Mesenchymal stem cell (in vitro differentiated cells and primary cell): Measurements from ENCODE around the gene HERC2.

Experiments
- DNase-seq: peaks from one replicate; pipeline ENCODE4 v3.0.0-alpha.2; 2013
- H2AFZ ChIP-seq: one replicate; pipeline ENCODE4 v1.6.1; 2013; ENCODE audit warnings: low read depth, mild to moderate bottlenecking, control low read depth, inconsistent platforms, low read length, moderate library complexity
- H2AK5ac ChIP-seq: 2 replicates; pipeline ENCODE4 v1.6.1; 2013; ENCODE audit warnings: low read length, moderate library complexity, mild to moderate bottlenecking, inconsistent platforms; ENCODE audit not compliant: severe bottlenecking
- H2BK120ac ChIP-seq: one replicate; pipeline ENCODE4 v1.6.1; 2013; ENCODE audit warnings: low read depth, mild to moderate bottlenecking, inconsistent platforms, low read length, moderate library complexity
- H2BK12ac ChIP-seq, 2 experiments: one replicate each; pipeline ENCODE4 v1.6.1; 2013; ENCODE audit warnings: inconsistent platforms in 2 of 2, low read length in 2 of 2, mild to moderate bottlenecking in 2 of 2, moderate library complexity in 2 of 2, control low read depth in 1 of 2
- H2BK15ac ChIP-seq: one replicate; pipeline ENCODE4 v1.6.1; 2013; ENCODE audit warnings: mild to moderate bottlenecking, low read depth, inconsistent platforms; ENCODE audit not compliant: poor library complexity, severe bottlenecking
- H2BK5ac ChIP-seq: 2 replicates; pipeline ENCODE4 v1.6.1; 2013; ENCODE audit warnings: low read depth, mild to moderate bottlenecking, low read length, control low read depth, inconsistent platforms; ENCODE audit not compliant: poor library complexity, severe bottlenecking
- H3K14ac ChIP-seq, 2 experiments: one replicate each; pipeline ENCODE4 v1.6.1; 2013; ENCODE audit warnings: inconsistent platforms in 2 of 2, low read length in 2 of 2, control low read depth in 1 of 2, mild to moderate bottlenecking in 1 of 2, moderate library complexity in 1 of 2
- H3K18ac ChIP-seq, 2 experiments: one replicate each; pipeline ENCODE4 v1.6.1; 2013; ENCODE audit warnings: inconsistent platforms in 2 of 2, low read length in 2 of 2, control low read depth in 1 of 2, low read depth in 1 of 2, mild to moderate bottlenecking in 1 of 2
- H3K23ac ChIP-seq, 2 experiments: one replicate each; pipeline ENCODE4 v1.6.1; 2013; ENCODE audit warnings: inconsistent platforms in 2 of 2, low read length in 2 of 2, mild to moderate bottlenecking in 2 of 2, moderate library complexity in 2 of 2, control low read depth in 1 of 2
- H3K27ac ChIP-seq: 2 replicates; pipeline ENCODE4 v1.5.1; 2013; ENCODE audit warnings: mild to moderate bottlenecking, moderate library complexity, low read length, control low read depth, inconsistent platforms; ENCODE audit not compliant: poor library complexity, severe bottlenecking
- H3K27me3 ChIP-seq, 2 experiments: 2 replicates each; pipeline versions ENCODE4 v1.6.1 to v1.7.0; 2013; ENCODE audit warnings: low read length in 2 of 2, mild to moderate bottlenecking in 2 of 2, moderate library complexity in 2 of 2, control low read depth in 1 of 2, inconsistent platforms in 1 of 2; ENCODE audit not compliant: control insufficient read depth in 1 of 2, insufficient read depth in 1 of 2
- H3K36me3 ChIP-seq, 2 experiments: 2 replicates each; pipeline versions ENCODE4 v1.6.1 to v1.7.0; 2013; ENCODE audit warnings: low read length in 2 of 2, control low read depth in 1 of 2, inconsistent platforms in 1 of 2, low read depth in 1 of 2, mild to moderate bottlenecking in 1 of 2; ENCODE audit not compliant: insufficient read depth in 2 of 2, control insufficient read depth in 1 of 2
- H3K4ac ChIP-seq, 2 experiments: one replicate each; pipeline ENCODE4 v1.6.1; 2013; ENCODE audit warnings: inconsistent platforms in 2 of 2, low read length in 2 of 2, mild to moderate bottlenecking in 2 of 2, moderate library complexity in 2 of 2, control low read depth in 1 of 2, low read depth in 1 of 2
- H3K4me1 ChIP-seq: 2 replicates; pipeline ENCODE4 v1.6.1; 2013; ENCODE audit warnings: low read depth, low read length, control low read depth; ENCODE audit not compliant: control insufficient read depth, insufficient read depth
- H3K4me2 ChIP-seq: 2 replicates; pipeline ENCODE4 v1.6.1; 2013; ENCODE audit warnings: low read length, mild to moderate bottlenecking, inconsistent platforms; ENCODE audit not compliant: poor library complexity, severe bottlenecking
- H3K4me3 ChIP-seq, 2 experiments: 2 replicates each; pipeline versions ENCODE4 v1.5.1 to v1.7.0; 2013; ENCODE audit warnings: low read length in 2 of 2, mild to moderate bottlenecking in 2 of 2, control low read depth in 1 of 2, low read depth in 1 of 2; ENCODE audit not compliant: insufficient read depth in 1 of 2
- H3K79me1 ChIP-seq: replicated peaks from 2 replicates; pipeline ENCODE4 v1.6.1; 2013; ENCODE audit warnings: mild to moderate bottlenecking, control low read depth, low read length, inconsistent platforms; ENCODE audit not compliant: poor library complexity, severe bottlenecking
- H3K9ac ChIP-seq: 2 replicates; pipeline ENCODE4 v1.7.0; 2013; ENCODE audit warnings: mild to moderate bottlenecking, low read length, moderate library complexity
- H3K9me3 ChIP-seq: 2 replicates; pipeline ENCODE4 v1.7.0; 2013; ENCODE audit warnings: mild to moderate bottlenecking, low read length; ENCODE audit not compliant: control insufficient read depth
- H4K8ac ChIP-seq: one replicate; pipeline ENCODE4 v1.6.1; 2013; ENCODE audit warnings: inconsistent platforms, mild to moderate bottlenecking, low read length, moderate library complexity
- H4K91ac ChIP-seq: one replicate; pipeline ENCODE4 v1.6.1; 2013; ENCODE audit warnings: mild to moderate bottlenecking, low read length, inconsistent platforms
- WGBS: methylation state at CpG from one replicate; pipeline ENCODE4 v1.1.7; 2013; ENCODE audit warnings: mixed read lengths; 5-methylcytosine and 5-hydroxymethylcytosine counted together

HERC2 gene

GRCh38 chr15:28109626-28110455 lies 212.1 kb downstream of the HERC2 start:
- H2AFZ ChIP-seq: no peak overlapping the region
- no peak overlapping the region for H3K14ac ChIP-seq
- H4K8ac ChIP-seq: no peak overlapping the region
- H3K79me1 ChIP-seq: peaks cover 7% of the 10 kb centered on the region
- no peak overlapping the region for H2BK12ac ChIP-seq
- no peak overlapping the region for H3K4ac ChIP-seq
- no peak overlapping the region for H2BK15ac ChIP-seq
- no peak overlapping the region for H3K18ac ChIP-seq
- no peak overlapping the region for H3K27ac ChIP-seq
- no peak for DNase-seq
- H2AK5ac ChIP-seq: no peak overlapping the region
- 95% methylated on average over 21 of the region's 25 CpGs for WGBS
- no peak overlapping the region for H2BK120ac ChIP-seq
- H4K91ac ChIP-seq: no peak overlapping the region
- H3K4me2 ChIP-seq: no peak overlapping the region
- no peak overlapping the region for H3K9ac ChIP-seq
- peaks cover 7 to 22% of the 10 kb centered on the region in 2 experiments for H3K27me3 ChIP-seq
- peaks cover 39 to 41% of the 10 kb centered on the region in 2 experiments for H3K36me3 ChIP-seq
- peaks cover 27% of the 10 kb centered on the region for H3K4me1 ChIP-seq
- no peak overlapping the region for H3K23ac ChIP-seq
- no peak overlapping the region for H3K4me3 ChIP-seq
- H2BK5ac ChIP-seq: no peak overlapping the region
- no peaks in the 10 kb centered on the region for H3K9me3 ChIP-seq

GRCh38 chr15:28107904-28108275 lies 214.1 kb downstream of the HERC2 start:
- Histone ChIP-seq H3K27ac (no peak overlapping the region), H3K27me3 (peaks cover 7 to 33% of the 10 kb centered on the region in 2 experiments), H3K4me1 (peaks cover 22% of the 10 kb centered on the region), H2BK12ac (no peak overlapping the region), H2BK5ac (no peak overlapping the region), H3K79me1 (peaks cover 2% of the 10 kb centered on the region), H2AK5ac (no peak overlapping the region), H2BK120ac (no peak overlapping the region), H3K4me2 (no peak overlapping the region), H4K8ac (peak overlapping the region; percentile 47), H3K4ac (no peak overlapping the region), H3K14ac (no peak overlapping the region), H3K9me3 (no peaks in the 10 kb centered on the region), H3K18ac (no peak overlapping the region), H3K36me3 (peaks cover 20 to 21% of the 10 kb centered on the region in 2 experiments), H2BK15ac (no peak overlapping the region), H3K4me3 (no peak overlapping the region), H2AFZ (no peak overlapping the region), H4K91ac (no peak overlapping the region), H3K9ac (no peak overlapping the region), H3K23ac (no peak overlapping the region)
- DNase-seq: no peak
- WGBS: 61% methylated on average over 8 of the region's 8 CpGs

DNA sequence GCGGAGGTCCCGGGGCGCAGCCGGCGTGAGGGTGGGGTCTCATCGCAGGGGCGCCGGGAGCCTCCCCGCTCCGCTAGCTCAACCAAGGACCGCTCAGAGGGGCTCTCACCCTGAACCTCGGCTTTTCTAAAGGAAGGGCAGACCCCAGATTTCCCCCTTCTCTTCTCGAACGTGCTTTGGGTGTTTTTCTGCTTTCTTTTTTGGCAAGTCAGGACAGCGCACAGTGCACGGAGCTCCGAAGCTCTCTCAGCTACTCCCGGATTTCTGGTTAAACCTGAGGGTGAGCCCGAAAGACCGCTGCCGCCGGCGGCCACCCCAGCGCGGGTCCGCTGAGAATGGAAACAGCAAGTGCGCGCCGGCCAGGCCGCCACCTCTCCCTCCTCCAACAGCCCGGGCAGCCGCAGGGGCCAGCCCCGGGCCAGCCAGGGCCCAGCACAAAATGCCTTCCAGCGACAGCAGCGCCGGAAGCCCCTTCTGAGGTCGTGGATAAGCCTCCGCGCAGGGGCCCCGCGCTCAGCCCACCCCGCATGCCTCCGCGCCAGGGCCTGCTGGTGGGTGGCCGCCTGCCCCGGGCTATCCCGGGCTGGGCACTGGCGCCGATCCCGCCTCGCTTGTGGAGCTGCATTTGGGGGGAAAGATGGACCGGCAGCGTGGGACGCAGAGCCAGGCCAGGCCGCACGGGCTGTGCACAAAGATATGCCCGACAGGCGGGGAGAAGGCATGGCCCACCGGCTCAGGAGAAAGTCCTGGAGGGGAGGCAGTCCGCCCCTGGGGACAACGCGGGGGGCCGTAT lies 214.7 kb downstream of the HERC2 start:
- peak overlapping the region; percentile 57 for H3K9ac ChIP-seq
- H3K4ac ChIP-seq: no peak overlapping the region
- H2BK5ac ChIP-seq: no peak overlapping the region
- peak overlapping the region; percentile 49 to 79 for H3K4me3 ChIP-seq
- peaks cover under 1% of the 10 kb centered on the region for H3K79me1 ChIP-seq
- peak overlapping the region; percentile 93 for H3K4me2 ChIP-seq
- no peaks in the 10 kb centered on the region for H3K9me3 ChIP-seq
- H3K27ac ChIP-seq: no peak overlapping the region
- no peak overlapping the region for H2BK12ac ChIP-seq
- no peak overlapping the region for H3K18ac ChIP-seq
- no peak overlapping the region for H4K91ac ChIP-seq
- H3K23ac ChIP-seq: peak overlapping the region in 1 of 2 experiments; percentile 43
- peak overlapping the region; percentile 32 for H2AFZ ChIP-seq
- 11% methylated on average over 62 of the region's 63 CpGs for WGBS
- peak; percentile 37 for DNase-seq
- peaks cover 15 to 16% of the 10 kb centered on the region in 2 experiments for H3K36me3 ChIP-seq
- no peak overlapping the region for H2AK5ac ChIP-seq
- no peak overlapping the region for H2BK120ac ChIP-seq
- peak overlapping the region; percentile 47 for H4K8ac ChIP-seq
- H3K4me1 ChIP-seq: peaks cover 22% of the 10 kb centered on the region
- H2BK15ac ChIP-seq: no peak overlapping the region
- peaks cover 10 to 36% of the 10 kb centered on the region in 2 experiments for H3K27me3 ChIP-seq
- H3K14ac ChIP-seq: no peak overlapping the region
